Hypothalamus (tissue), 51 donors: ENCODE data around the gene HK2.
"Not testable (repeated sequence)": the region's sequence is repeated elsewhere in the genome, so short reads cannot be mapped to it uniquely, and the experiment has no call there.

Experiments used
- DNase-seq, 51 donors: peaks; one replicate each; lab custom pipeline; 2025; lab: John Stamatoyannopoulos, UW

The HK2 gene

DNA sequence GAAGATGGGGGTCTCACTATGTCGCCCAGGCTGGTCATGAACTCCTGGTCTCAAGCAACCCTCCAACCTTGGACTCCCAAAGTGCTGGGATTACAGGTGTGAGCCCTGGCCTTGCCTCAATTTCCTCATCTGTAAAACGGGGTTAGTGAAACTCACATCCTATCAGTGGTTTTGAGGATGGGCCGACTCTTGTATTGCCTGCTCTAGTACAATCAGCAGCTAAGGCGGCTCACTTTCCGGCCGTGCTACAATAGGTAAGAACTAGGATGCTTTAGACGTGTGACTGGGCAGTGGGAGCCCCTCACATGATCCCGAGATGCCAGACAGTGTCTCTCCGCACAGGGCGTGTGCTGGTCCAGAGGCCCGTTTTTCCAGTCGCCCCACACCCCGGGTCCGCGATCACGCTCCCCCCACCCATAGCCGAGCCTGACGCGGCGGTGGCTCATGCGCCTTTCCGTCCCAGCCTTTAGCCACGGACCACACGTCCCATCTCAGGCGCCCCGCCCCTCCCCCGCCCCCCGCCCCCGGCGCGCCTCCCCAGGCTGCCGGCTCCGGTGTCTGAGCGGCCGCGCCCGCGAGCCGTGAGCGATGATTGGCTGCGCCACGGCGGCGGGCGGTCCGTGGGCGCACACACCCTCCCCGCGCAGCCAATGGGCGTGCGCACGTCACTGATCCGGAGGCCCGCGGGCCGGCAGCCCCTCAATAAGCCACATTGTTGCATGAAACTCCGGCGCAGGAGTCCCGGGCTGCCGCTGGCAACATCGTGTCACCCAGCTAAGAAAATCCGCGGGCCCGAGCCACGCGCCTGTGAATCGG is at the start of gene HK2:
Gene HK2, plus strand, starts transcription at position 710 of the 816 bp plus-strand sequence. CDS start 454 bp downstream, outside the sequence.
- DNase-seq, result peak in 43 of 51 donors; percentile 11 to 82 (median 60)

DNA sequence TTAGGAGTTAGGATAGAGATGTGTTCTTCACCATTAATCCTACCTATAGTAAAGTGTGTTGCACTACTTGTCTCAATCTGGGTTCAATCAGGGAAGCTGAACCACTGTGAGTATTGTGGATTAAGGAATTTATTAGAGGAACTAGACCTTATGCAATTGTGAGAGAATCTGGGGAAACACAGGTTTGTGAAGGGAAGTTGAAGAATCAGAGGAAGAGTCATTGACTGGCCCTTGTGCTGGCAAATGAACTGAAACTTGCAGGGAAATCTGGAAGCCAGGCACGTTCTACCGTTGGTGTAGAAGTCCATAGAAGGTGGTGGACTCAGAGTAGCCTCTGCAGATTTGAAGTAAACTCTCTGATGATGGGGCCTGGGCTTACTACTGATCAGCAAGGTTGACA is 44.7 kb upstream of the HK2 start:
- DNase-seq, result no peak

DNA sequence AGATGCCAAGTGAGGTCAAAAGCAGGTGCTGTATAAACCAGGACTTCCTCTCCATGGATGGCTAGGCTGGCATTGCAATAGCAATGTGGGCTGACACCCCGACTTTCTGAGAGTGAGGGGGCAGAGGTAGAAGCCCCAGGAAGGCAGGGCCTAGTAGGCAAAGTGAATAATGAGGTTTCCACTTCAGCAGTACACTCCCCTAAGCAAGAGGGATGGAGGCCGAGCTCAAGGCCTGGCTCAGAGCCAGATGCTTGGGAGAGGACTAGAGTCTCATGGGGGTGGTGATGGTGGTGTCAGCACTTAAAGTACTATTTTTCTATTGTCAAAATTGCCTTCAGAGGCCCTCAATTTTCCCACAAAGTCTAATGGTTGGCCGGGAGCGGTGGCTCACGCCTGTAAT is 41.6 kb upstream of the HK2 start:
- no peak for DNase-seq

DNA sequence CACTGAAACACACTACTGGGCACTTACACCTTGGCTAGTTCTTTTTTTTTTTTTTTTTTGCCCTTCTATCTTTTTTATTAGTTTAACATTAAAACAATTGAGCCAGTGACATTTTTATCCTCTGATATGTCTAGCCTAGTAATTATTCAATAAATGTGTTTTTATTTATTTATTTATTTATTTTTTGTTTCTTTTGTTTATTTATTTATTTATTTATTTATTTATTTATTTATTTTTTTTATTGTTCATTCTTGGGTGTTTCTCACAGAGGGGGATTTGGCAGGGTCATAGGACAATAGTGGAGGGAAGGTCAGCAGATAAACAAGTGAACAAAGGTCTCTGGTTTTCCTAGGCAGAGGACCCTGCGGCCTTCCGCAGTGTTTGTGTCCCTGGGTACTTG is 39.0 kb upstream of the HK2 start:
- not testable (repeated sequence) for DNase-seq

DNA sequence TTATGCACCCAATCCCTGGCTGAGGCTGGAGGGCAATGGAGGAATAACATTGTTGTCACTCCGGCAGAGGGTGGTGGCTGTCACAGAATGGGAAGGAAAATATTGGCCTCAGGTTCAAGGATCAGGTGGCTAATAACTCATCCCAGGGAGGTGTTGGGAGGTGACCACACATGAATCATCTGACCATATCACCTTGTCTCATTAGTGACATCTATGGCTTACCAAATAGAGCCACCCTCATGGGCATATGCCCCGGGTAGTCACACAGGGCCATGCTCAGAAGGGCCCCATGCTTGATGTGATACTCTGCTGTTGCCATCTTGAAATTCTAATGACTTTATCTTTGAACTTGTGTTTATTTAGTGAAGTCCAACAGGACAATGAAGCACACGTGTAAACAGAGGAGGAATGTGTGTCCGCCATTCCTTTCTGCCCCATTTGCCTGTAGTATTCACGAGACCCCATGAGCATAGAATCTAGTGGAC is 27.5 kb upstream of the HK2 start:
- DNase-seq, result no peak

DNA sequence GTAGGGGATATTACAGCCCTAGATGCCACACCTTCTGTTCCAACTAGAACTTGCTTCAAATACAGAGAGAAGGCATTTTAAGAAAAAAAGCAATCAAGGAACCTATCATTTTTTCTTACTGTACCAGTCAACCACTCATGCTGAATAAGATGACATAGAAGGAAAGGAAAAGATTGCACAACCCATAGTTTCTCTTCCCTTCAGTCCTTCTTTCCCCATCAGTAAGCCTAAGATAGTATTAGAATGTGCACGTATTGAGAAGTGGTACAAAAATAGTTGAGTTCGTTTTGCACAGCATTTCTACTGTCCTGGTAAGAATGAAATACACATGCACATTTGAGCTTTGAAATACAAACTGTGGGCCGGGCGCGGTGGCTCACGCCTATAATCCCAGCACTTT is 27.0 kb upstream of the HK2 start:
- no peak for DNase-seq

DNA sequence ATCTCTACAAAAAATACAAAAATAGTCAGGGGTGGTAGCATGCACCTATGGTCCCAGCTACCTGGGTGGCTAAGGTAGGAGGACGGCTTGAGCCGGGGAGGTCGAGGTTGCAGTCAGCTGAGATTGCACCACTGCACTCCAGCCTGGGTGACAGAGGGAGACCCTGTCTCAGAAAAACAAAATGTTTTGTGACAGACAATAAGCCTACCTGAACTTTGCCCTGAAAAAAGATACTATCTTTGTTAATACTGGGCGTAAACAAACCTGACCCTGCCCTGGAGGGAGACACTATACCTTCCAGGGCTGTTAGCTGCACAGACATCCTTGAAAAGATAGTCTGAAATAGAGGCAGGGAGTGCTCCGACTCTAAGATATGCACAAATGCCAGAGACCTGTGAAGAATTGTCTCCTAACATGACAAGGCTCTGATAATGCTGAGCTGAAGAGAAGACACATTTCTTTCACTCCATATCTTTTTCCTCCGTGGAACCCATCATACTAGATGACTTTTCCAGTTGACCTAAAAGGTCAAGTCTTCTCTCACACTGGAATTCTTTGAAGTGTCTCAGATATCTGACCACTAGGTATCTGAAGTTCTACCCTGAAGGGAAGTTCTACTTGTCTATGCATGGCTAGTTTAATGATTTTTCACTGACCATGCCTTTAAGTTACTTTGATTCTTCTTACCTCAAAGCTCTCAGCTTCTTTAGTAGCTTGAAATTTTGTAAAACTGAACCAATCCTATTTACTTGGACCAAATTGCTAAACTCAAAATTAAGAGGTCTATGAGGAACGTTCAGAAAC is 20.9 kb upstream of the HK2 start:
- DNase-seq, result no peak

DNA sequence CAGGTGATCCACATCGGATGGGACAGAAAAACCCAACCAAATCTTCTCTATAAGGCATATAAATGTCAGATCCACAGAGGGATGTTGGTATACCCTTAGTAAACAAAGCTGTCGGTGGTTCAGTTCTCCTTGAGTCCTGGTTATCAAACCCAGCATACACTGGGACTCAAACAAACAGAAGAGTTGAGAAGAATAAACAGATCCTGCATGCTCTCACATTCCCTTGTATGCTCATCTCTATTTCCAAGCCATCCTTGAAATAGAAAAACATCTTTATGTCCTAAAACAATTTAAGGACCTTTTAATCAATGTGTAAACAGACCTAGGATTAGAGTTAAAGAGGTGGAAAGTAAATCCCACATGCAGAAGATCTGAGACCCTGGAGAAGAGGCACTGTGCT is 19.8 kb upstream of the HK2 start:
- no peak for DNase-seq

DNA sequence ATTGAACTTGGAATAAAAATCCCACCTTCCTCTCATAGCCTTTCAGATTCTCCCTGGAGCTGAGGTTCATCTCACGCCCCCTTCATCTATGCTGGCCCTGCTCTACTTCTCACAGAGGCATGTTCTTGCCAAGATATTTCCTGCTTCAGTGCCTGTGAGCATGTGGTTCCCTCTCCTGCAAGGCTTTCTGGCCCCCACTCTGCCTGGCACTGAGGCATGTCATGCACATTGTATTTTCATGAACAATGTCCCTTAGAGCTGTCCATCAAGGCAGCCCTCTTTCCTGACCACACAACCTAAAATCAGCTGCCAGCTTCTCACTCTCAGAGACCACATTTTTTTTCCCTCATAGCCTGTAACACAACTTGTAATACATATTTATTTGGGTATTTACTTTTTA is 18.0 kb upstream of the HK2 start:
- DNase-seq, result no peak

DNA sequence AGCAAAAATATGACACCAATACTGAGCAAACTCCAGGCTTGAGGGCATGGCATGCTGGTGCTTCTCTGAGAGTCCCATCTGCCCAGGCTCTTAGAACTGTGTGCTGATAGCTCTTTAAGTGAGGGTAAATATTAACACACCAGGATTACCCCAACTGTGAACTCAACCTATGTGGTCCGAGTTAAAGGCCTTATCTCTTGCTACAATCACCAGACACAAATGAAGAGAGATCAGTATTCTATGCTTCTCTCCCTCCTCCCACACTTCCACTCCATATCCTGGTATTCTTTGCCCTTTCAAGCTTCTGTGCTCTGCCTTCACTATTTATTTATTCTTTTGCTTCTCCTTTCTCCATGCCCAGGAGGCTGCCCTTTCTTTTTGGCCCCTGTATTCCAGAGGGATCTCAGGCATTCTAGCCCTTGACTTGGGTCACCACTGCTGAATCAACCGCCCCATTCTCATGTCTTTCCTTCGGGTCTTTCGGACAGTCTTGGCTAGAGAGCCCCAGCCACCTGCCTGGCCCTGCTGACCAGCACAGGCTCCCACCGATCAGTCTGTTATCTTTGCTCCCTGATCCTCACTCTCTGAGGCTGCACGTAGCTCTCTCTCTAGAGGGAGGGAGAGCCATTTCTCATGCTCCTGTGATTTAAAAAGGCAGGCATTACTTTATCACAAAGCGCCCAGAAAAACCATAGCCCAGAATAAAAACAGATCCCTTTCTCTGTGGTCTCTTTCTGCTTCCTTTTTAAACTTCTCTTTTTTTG is 17.2 kb upstream of the HK2 start:
- no peak for DNase-seq

DNA sequence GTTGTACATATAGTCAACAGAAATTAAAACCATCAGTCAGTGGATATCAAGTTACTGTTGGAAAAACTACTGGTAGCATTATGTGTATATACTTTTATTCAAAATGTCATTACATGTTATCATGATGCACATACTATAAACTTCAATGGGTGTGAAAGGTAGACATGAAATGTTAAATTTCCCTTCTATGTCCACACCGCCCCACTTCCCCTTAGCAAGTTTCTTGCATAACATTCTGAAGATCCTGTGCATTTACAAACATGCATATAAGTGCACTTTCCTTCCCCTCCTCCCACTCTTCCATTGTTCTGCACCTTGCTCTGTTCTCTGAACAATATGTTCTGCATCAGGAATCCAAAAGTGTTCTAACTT is 16.6 kb upstream of the HK2 start:
- DNase-seq, result peak in 1 of 51 donors; percentile 19

DNA sequence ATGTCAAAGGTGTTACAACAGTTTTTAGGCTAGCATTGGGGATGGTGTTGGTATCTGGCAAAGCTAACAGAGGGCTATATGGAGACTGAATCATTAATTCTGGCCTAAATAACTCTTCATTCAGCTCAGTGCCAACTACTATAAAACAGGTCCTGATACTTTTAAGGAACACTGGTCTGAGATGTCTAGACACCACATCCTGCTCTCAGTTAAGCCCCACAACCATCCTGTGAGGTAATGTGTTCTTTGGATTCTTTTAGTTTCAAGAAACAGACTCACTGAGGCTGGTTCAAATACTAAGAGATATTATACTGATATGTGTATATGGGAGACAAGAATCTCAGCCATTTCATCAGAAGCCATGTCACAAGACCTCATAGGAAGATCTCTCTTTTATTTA is 14.2 kb upstream of the HK2 start:
- DNase-seq, result no peak

DNA sequence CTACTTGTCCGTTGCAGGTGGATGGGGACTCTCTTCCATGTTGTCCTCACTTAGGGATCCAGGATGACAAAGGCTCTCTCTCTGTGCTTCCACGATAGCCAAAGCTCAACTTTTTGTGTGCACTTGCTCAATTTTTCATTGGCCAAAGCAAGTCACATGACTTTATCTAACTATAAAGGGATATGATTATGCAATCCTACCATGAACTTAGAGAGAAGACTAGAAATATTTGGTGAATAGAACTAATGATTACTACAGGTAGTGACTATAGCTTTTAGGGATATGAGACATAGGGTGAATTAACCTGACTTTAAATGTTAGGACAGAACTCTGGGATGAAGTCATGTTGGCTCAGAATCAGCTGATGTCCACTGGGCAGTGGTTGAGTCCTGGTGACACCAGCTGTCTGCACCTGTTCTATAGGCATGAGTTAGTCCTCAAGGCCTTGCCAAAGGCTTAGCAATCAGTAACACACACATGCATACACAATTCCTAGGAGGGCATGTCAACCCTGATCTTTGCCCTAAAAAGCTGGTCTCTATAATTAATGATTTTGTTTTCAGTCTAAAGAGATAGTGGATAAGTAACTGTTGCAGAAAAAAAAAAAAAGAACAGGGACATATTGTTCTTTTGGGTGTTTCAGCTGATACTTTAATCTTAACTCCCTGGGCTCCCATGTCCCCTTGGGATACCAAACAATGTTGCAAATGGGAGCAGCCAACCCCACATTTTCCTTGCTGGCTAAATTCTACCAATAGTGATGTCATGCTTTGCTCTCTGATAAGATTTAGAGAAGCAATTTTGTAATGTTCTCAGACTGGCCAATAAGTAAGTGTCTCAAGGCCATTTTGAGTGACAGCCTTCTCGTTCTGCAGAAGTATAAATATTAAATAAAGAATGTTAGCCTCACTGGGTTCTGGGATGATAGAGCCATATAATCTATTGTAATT is 12.5 kb upstream of the HK2 start:
- DNase-seq, result no peak

DNA sequence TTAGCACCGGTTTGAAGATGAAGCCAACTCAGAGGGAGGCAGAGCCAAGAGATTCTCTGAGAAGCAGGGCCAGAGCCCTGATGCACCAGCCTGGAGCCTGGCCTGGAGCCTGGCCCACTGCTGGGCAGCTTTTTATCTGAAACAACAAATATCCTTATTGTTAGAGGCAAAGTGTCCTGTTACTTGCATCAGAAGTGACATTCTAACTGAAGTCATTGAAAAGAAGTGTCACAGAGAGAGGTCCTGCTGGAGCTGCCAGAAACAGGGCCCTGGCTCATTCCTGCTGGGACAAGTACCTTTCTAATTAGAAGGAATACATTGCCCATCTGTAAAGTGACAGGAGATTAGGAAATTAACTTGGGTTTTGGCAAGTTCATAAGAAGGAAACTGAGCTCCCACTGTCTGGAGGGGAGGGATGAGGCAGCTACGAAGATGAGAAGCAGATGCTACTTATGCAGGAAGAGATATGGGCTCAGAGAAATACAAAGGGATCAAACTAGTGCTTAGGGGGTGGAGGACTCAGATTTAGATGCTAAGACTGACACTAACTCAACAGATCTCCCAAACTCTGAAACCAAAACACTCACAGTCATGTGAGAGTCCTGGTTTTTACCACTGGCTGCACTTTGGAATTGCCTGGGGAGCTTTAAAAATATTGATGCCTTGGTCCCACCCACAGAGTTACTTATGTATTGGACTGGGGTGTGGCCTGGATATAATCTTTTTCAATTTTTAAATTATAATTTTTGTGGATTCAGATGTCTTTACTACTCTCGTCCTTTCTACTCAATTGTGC is 11.0 kb upstream of the HK2 start:
- DNase-seq, result peak in 6 of 51 donors; percentile 3 to 30 (median 13)

DNA sequence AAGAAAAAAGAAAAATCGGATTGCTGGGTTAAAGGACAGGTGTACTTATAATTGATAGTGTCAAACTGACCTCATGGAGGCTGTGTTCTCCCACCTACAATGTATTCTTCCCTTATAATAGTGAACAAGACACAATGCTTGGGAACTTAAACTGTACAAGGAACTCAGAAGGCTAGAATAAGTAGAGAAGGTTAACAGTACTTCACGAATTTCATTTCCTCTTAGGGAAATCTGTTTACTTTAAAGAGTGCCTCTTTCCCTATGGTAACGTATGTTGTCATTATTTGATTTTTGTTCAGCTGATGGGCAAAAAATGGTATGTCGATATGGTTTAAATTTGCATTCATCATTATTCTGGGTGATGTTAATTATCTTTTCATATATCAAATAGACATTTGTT is 9.2 kb upstream of the HK2 start:
- DNase-seq, result no peak

DNA sequence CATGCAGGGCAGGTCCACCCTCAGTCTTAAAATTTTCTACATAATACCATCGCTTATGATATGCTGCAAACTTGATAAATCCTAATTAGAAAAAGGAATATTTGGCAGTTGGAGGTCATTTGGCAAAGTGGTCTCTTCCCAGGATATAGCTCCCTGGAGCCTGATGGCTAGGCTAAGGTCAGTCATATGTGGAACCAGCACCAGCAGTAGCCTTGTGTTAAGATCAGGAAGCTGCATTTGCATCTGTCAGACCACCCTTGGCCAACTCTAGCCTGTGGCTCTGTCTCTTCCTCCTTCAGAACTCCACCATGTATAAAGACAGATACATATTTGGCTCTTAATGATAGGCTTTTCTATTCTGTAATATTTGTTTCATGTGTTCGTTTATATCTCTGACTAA is 5.4 kb upstream of the HK2 start:
- DNase-seq, result no peak

DNA sequence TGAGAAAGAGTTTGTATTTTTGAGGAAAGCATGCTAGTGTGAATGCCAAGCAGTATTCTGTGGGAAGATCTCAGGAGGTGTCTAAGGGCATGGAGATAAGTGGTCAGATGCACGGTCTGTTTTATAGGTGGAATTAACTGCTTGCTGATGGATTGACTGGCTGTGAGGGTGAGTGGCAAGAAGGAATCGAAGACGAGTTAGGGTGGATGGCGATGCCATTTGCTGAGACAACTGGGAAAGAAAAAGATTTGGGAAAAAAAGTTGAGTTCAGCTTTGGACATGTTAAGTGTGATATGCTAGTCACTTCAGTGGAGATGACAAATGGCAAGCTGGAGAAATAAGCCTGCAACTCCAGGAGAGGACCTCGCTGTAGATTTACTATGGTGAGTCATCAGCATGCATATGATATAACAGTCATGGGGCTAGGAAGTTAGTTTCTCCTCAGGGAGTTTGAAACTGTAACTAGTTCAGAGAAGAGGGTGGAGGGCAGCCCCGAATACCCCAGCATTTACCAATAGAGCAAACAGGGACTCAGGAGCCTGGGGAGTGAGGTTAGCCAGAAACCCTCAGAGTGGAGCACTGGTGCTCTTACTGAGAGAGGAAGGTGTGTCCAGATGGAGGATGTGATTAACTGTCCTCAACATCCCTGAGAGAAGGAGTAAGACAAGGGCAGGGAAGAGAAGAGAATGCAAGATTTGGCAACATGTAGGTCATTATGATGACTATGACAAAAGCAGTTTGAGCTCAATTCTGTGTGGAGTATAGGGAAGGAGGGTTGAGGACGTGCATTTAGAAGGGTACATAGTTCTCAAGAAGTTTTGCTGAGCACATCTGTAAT is 2.0 kb upstream of the HK2 start:
- DNase-seq, result no peak

DNA sequence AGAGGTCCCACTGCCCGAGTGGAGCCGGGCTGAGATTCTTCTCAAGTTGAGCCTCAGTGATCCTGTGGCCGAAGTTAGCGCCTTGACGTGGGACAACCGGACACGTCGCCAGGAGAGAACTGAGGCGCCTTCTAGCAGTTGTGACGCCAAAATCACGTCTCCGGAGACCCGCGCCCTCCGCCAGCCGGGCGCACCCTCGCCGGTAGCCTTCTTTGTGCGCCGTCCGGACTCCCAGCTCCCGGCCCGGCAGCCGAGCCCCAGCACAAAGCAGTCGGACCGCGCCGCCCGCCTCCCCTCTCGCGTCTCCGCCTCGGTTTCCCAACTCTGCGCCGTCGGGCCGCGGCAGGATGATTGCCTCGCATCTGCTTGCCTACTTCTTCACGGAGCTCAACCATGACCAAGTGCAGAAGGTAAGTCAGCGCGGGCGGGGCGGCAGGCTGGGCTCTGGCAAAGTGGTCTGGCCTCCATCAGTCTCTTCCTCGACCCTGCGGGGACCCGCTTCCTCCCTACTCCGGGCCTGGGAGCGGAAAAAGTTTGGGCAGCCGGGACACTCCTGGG is 386 bp downstream of the HK2 start:
- peak in 2 of 51 donors; percentile 12 to 49 for DNase-seq
